Naive B cell (primary cell): ENCODE measurements around the gene CBS. TPM values are rescaled to one million over a fixed set of nuclear protein-coding genes. Genes with fewer than 3 reads are reported as not detected.
"Not testable (repeated sequence)": the region's sequence is repeated elsewhere in the genome, so short reads cannot be mapped to it uniquely, and the experiment has no call there.

ENCODE experiments used
- ATAC-seq, 2 donors: fragments of 150-1000 bp; cut with Tn5 transposase; 2 replicates each; pipeline ENCODE4 v1.10.0; 2021; ENCODE audit warnings: low read depth in 2 of 2, mild to moderate bottlenecking in 2 of 2, moderate library complexity in 2 of 2
- DNase-seq: peaks from one replicate; pipeline ENCODE4 v3.0.0; 2022
- H3K27ac Mint-ChIP-seq, 6 donors: one replicate each; pipeline ENCODE4 v1.8.0; 2020 to 2022; ENCODE audit warnings: mild to moderate bottlenecking in 6 of 6, mixed read lengths in 6 of 6, moderate library complexity in 5 of 6, inconsistent platforms in 2 of 6
- H3K27me3 Mint-ChIP-seq, 3 donors: one replicate each; pipeline ENCODE4 v1.8.0; 2021 to 2022; ENCODE audit warnings: mixed read lengths in 3 of 3, mild to moderate bottlenecking in 1 of 3
- H3K36me3 Mint-ChIP-seq, 2 donors: one replicate each; pipeline ENCODE4 v1.8.0; 2020 to 2022; ENCODE audit warnings: mixed read lengths in 2 of 2, inconsistent platforms in 1 of 2, mild to moderate bottlenecking in 1 of 2
- H3K4me1 Mint-ChIP-seq, 3 donors: one replicate each; pipeline ENCODE4 v1.8.0; 2020 to 2022; ENCODE audit warnings: mixed read lengths in 3 of 3, inconsistent platforms in 1 of 3, mild to moderate bottlenecking in 1 of 3, moderate library complexity in 1 of 3
- H3K4me3 Mint-ChIP-seq, 8 donors: one replicate each; pipeline ENCODE4 v1.8.0; 2020 to 2022; ENCODE audit warnings: mild to moderate bottlenecking in 8 of 8, mixed read lengths in 8 of 8, moderate library complexity in 8 of 8, inconsistent platforms in 2 of 8
- H3K9me3 Mint-ChIP-seq, 7 donors: one replicate each; pipeline ENCODE4 v1.8.0; 2020 to 2022; ENCODE audit warnings: mixed read lengths in 7 of 7, mild to moderate bottlenecking in 5 of 7, inconsistent platforms in 2 of 7, moderate library complexity in 1 of 7
- polyA plus RNA-seq, 6 donors: library from polyadenylated mRNA; unstranded; fragments of 300-500 nt; fragmentation: Illumina TruSeq; gene quantifications; one replicate each; pipeline ENCODE4 v1.2.3, GENCODE V29; 2021; ENCODE audit warnings: low read depth in 6 of 6

CBS gene
- polyA plus RNA-seq, 6 donors from 2014 or later: 0.17 TPM; not detected in 5

GRCh38 chr21:43089463-43089862, 13.8 kb upstream of the CBS start:
- not testable (repeated sequence) for H3K27ac Mint-ChIP-seq, H3K4me1 Mint-ChIP-seq, DNase-seq, H3K27me3 Mint-ChIP-seq, ATAC-seq, H3K4me3 Mint-ChIP-seq, H3K36me3 Mint-ChIP-seq, H3K9me3 Mint-ChIP-seq

- not testable (repeated sequence) for DNase-seq, H3K4me3 Mint-ChIP-seq, H3K9me3 Mint-ChIP-seq, ATAC-seq, H3K36me3 Mint-ChIP-seq, H3K27ac Mint-ChIP-seq, H3K4me1 Mint-ChIP-seq, H3K27me3 Mint-ChIP-seq
Measured at GRCh38 chr21:43082587-43083300, 7.1 kb upstream of the CBS start.

DNA sequence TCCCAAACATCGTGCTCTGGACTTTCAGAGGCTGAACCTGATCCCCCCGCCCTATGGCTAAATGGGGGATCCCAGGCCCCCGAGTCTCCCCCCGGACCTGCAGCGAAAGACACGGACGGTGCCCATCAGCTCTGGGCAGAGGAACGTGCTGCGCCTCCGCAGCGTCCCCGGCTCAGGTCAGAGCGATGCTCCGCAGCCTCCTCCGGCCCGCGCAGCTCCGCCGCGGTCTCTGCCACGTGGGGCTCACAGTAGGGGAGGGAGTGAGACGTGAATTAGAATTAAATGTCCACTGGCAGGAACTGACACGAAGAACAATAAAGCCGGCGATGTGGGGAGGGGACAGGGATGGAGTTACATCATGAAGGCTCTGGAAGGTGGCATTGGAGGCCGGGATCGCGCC, 1.0 kb upstream of the CBS start:
- not testable (repeated sequence) for H3K27me3 Mint-ChIP-seq, H3K27ac Mint-ChIP-seq, H3K4me1 Mint-ChIP-seq, H3K4me3 Mint-ChIP-seq, H3K36me3 Mint-ChIP-seq, DNase-seq, H3K9me3 Mint-ChIP-seq
- peak in 1 of 2 donors; percentile 28 for ATAC-seq

DNA sequence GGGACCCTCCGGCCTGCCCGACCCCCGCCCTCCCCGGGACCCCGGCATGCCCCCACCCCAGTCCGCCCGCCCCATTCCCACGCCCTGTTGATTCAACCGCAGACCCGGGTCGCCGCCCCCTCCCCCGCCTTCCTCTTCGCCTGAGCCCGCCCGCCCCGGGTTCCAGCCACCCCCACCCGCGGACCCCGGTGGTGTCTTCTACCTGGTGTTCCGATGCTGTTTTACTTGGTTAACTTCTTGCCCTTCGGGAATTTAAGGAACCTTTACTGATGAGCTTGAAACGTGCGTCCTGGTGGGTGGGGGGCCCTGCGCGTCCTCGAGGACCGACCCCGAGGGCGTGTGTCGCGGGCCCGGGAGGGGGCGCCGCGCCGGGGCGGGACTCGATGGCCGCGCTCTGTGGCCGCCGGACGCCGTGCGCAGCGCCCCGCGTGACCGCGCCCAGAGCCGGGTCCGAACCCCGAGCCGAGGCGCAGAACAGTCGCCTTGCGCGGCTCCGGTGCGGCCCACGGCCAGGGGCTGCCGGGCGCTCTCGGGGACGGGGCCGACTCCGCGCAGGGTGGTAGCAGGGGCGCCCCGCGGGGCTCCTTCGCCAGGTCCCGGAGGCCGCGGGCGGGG, 495 bp upstream of the CBS start:
- H3K27me3 Mint-ChIP-seq, H3K9me3 Mint-ChIP-seq: not testable (repeated sequence)
- ATAC-seq: peak in 1 of 2 donors; percentile 27

GRCh38 chr21:43074401-43075169, 1.1 kb downstream of the CBS start:
- peak in 1 of 2 donors; percentile 23 for ATAC-seq
- not testable (repeated sequence) for H3K4me1 Mint-ChIP-seq, H3K36me3 Mint-ChIP-seq, H3K4me3 Mint-ChIP-seq, H3K27me3 Mint-ChIP-seq, H3K27ac Mint-ChIP-seq, H3K9me3 Mint-ChIP-seq, DNase-seq

More for the DNA sequence above, 495 bp upstream of the CBS start:
- not testable (repeated sequence) for H3K4me1 Mint-ChIP-seq, H3K27ac Mint-ChIP-seq, H3K4me3 Mint-ChIP-seq, DNase-seq, H3K36me3 Mint-ChIP-seq

- not testable (repeated sequence) for H3K27me3 Mint-ChIP-seq, H3K27ac Mint-ChIP-seq, H3K36me3 Mint-ChIP-seq, H3K9me3 Mint-ChIP-seq, ATAC-seq, DNase-seq, H3K4me1 Mint-ChIP-seq, H3K4me3 Mint-ChIP-seq
Measured at GRCh38 chr21:43072742-43073141, 2.9 kb downstream of the CBS start.

- not testable (repeated sequence) for ATAC-seq, H3K27me3 Mint-ChIP-seq, H3K9me3 Mint-ChIP-seq
Measured at GRCh38 chr21:43069682-43070081, 6.0 kb downstream of the CBS start.

DNA sequence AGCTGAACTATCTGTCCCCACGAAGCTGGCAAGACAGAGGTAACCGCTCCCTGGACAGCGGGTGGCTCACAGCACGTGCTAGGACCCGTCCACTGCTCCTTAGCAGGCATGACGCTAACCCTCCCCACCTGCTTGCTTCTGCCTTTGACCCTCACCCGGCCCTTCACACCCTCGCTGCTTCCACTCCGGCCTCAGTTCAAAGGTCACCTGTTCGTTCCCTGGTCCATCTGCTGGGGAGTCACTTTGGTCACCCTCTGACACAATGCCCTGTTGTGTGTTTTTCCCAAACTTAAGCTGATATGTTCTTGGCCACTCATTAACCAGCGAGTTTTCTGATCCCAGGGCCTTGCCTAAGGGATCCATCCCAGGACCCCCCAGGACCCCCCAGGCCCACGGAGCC, 7.6 kb downstream of the CBS start:
- not testable (repeated sequence) for DNase-seq, H3K9me3 Mint-ChIP-seq, H3K4me1 Mint-ChIP-seq, H3K27ac Mint-ChIP-seq, H3K36me3 Mint-ChIP-seq, H3K4me3 Mint-ChIP-seq, ATAC-seq, H3K27me3 Mint-ChIP-seq

More at GRCh38 chr21:43069682-43070081, 6.0 kb downstream of the CBS start:
- not testable (repeated sequence) for DNase-seq, H3K27ac Mint-ChIP-seq, H3K4me3 Mint-ChIP-seq, H3K36me3 Mint-ChIP-seq, H3K4me1 Mint-ChIP-seq

DNA sequence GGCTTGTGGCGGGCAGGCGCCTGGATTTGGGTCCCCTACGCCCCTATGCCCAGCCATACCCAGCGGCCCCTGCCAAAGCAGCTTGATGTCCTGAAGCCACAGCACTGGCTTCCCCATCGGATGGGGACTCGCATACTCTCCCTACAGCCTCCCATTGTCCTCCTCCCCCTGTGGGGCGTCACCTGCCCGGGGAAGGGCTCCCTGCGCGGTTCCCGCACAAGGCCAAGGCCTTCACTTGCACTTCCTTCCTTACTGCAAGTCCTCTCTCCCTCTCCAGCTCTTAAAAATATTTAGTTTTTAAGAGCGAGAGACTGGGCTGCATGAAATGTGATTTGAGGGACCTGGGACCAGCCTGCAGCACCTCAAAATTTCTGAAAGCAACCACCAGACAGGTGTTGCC, 8.9 kb downstream of the CBS start:
- not testable (repeated sequence) for H3K4me1 Mint-ChIP-seq, DNase-seq

DNA sequence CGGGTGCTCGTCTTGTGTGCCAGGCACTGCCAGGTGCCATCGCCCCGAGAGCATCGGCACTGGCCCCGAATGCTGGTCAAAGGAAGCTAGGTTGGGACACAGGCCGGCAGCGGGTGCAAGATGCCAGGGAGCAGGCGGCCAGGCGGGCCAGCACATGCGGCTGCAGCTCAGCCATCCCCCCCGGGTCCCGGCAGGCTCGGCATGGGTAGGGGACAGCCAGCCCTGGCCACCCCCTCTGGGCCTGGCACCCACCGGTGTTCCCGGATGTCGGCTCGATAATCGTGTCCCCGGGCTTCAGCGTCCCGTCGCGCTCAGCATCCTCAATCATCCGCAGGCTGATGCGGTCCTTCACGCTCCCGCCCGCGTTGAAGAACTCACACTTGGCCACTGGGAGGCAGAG, 9.6 kb downstream of the CBS start:
- not testable (repeated sequence) for H3K4me1 Mint-ChIP-seq, H3K27me3 Mint-ChIP-seq, H3K9me3 Mint-ChIP-seq, H3K36me3 Mint-ChIP-seq, H3K4me3 Mint-ChIP-seq, DNase-seq, ATAC-seq, H3K27ac Mint-ChIP-seq

More for the DNA sequence above, 8.9 kb downstream of the CBS start:
- not testable (repeated sequence) for H3K27ac Mint-ChIP-seq, H3K4me3 Mint-ChIP-seq, H3K9me3 Mint-ChIP-seq, ATAC-seq, H3K27me3 Mint-ChIP-seq, H3K36me3 Mint-ChIP-seq

DNA sequence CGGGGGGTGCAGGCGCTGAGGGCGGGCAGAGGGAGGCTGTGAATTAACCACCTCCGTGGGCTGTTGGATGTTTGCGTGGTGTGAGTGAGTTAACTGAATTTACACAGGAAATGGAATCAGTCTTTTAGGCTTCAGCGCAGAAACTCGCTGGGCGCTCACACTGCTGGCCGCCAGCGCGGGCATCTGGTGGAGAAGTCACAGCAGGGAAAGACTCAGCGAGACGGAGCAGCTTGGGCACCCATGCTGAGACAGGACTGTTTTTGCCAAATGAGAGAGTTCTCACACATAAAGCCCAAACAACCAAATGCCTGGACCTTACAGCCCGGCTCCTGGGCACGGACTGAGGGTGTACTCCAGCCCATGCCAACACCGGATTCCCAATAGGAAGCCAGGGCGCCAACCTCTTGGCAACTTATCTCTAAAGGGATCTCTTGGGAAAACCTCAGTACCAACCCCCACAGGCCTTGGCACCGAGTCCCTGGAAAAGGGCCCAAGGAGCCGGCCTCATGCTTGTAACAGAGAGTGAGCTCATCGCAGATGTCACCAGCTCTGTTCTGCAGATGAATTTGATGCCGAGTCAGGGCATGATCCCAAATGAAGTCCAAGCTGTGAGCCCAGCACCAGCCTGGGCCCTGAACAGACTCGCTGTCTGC, 11.2 kb downstream of the CBS start:
- not testable (repeated sequence) for H3K27ac Mint-ChIP-seq, H3K27me3 Mint-ChIP-seq, ATAC-seq, H3K4me1 Mint-ChIP-seq, H3K4me3 Mint-ChIP-seq, H3K36me3 Mint-ChIP-seq, DNase-seq, H3K9me3 Mint-ChIP-seq

- not testable (repeated sequence) for H3K36me3 Mint-ChIP-seq, DNase-seq, H3K4me1 Mint-ChIP-seq, H3K27ac Mint-ChIP-seq, ATAC-seq, H3K9me3 Mint-ChIP-seq, H3K27me3 Mint-ChIP-seq, H3K4me3 Mint-ChIP-seq
Measured at GRCh38 chr21:43062955-43063664, 12.5 kb downstream of the CBS start.

- H3K27me3 Mint-ChIP-seq, H3K27ac Mint-ChIP-seq, DNase-seq, H3K9me3 Mint-ChIP-seq, H3K36me3 Mint-ChIP-seq, H3K4me3 Mint-ChIP-seq, H3K4me1 Mint-ChIP-seq, ATAC-seq: not testable (repeated sequence)
Measured at GRCh38 chr21:43053112-43053511, 22.5 kb downstream of the CBS start.
